Gastrocnemius medialis (tissue), 4 donors: ENCODE measurements around the gene GNG7. TPM values are rescaled to one million over a fixed set of nuclear protein-coding genes. Genes with fewer than 3 reads are reported as not detected.
"Not testable (repeated sequence)": the region's sequence is repeated elsewhere in the genome, so short reads cannot be mapped to it uniquely, and the experiment has no call there.

Experiments used
- ATAC-seq, 2 donors: fragments of 150-250 bp; one replicate each; pipeline ENCODE4 v1.9.1; 2016
- DNase-seq, 2 donors: peaks; one replicate each; pipeline ENCODE4 v3.0.0-alpha.2; 2019
- H3K27ac ChIP-seq, 4 donors: fragments of 200-600 bp; sonication (generic); 1 replicate in 1 of 4; 2 replicates in 3 of 4; pipeline ENCODE4 v1.5.1; 2016 to 2018; ENCODE audit warnings: mild to moderate bottlenecking in 2 of 4, moderate library complexity in 1 of 4
- H3K27me3 ChIP-seq, 3 donors: fragments of 200-600 bp; sonication (generic) in 2 of 3; 1 replicate in 1 of 3; 2 replicates in 2 of 3; pipeline versions ENCODE4 v1.5.1 to v1.6.0; 2016 to 2019; ENCODE audit warnings: mild to moderate bottlenecking in 1 of 3, moderate library complexity in 1 of 3
- H3K36me3 ChIP-seq, 2 donors: fragments of 200-600 bp; sonication (generic) in 1 of 2; one replicate each; pipeline ENCODE4 v1.5.1; 2017 to 2018
- H3K4me1 ChIP-seq, 2 donors: fragments of 200-600 bp; sonication (generic) in 1 of 2; one replicate each; pipeline ENCODE4 v1.5.1; 2016 to 2017; ENCODE audit warnings: mild to moderate bottlenecking in 2 of 2
- H3K4me3 ChIP-seq, 4 donors: fragments of 200-600 bp; sonication (generic) in 3 of 4; 1 replicate in 1 of 4; 2 replicates in 3 of 4; pipeline ENCODE4 v1.5.1; 2016 to 2019; ENCODE audit warnings: mild to moderate bottlenecking in 2 of 4
- H3K9me3 ChIP-seq, 3 donors: fragments of 200-600 bp; sonication (generic) in 2 of 3; 1 replicate in 1 of 3; 2 replicates in 2 of 3; pipeline ENCODE4 v1.5.1; 2016 to 2019
- CTCF ChIP-seq, 5 experiments: fragments of 450-650 bp in 3 of 5; fragments of 200-600 bp in 2 of 5; sonication (generic) in 2 of 5; IDR thresholded peaks in 4 of 5; conservative IDR thresholded peaks in 1 of 5; 1 replicate in 4 of 5; 2 replicates in 1 of 5; pipeline ENCODE4 v1.5.1; 2016 to 2019; ENCODE audit warnings: antibody characterized with exemption in 5 of 5, mild to moderate bottlenecking in 3 of 5, moderate library complexity in 3 of 5
- POLR2A ChIP-seq, 2 donors: fragments of 450-650 bp; IDR thresholded peaks; one replicate each; pipeline ENCODE4 v1.6.1; 2017; ENCODE audit warnings: antibody characterized with exemption in 2 of 2, mild to moderate bottlenecking in 2 of 2, moderate library complexity in 2 of 2
- in situ Hi-C, 4 donors: fragments of 200-750 bp; cut with MboI; loops; one replicate each; pipeline versions ENCODE4 v1.15.0 to v1.8.0; 2017; ENCODE audit warnings: low sequenced_read_pairs in 4 of 4
- intact Hi-C: fragments of 100-400 bp; cut with DNase I; formaldehyde crosslinking; loops from one replicate; pipeline ENCODE4 v1.15.1; 2023; ENCODE audit warnings: low total_unique reads
- total RNA-seq, 4 donors: library from RNA; depleted of rRNA; stranded (reverse); fragments of >200 nt; gene quantifications; one replicate each; pipeline versions ENCODE4 v1.1.0 to v1.2.3, GENCODE V29; 2016

The GNG7 gene
- total RNA-seq, 4 donors from 2014 or later: 0.46 to 1.1 (median 0.62) TPM

GRCh38 chr19:2653218-2653617, 49.3 kb downstream of the GNG7 start:
- in situ Hi-C loops: loop anchor here in 3 of 4 donors (5.0 to 10.0 kb wide), 2 partner anchors 92 to 99 kb away; partner anchors contain the start of gene SLC39A3 (in 2 of the 3)

GRCh38 chr19:2652504-2653099, 49.9 kb downstream of the GNG7 start:
- no peak for ATAC-seq
- DNase-seq: no peak
- no peak overlapping the region for H3K4me3 ChIP-seq
- no peaks in the 10 kb centered on the region for H3K36me3 ChIP-seq
- H3K4me1 ChIP-seq: no peaks in the 10 kb centered on the region
- TF ChIP-seq CTCF (IDR thresholded peaks at IDR 0.05 in 4 of 5, conservative IDR thresholded peaks at IDR 0.05 in 1 of 5) (no peak), POLR2A (IDR thresholded peaks at IDR 0.05) (no peak)
- intact Hi-C loops (no loop called here), in situ Hi-C loops (loop anchor here in 3 of 4 donors (5.0 to 10.0 kb wide), 2 partner anchors 92 to 100 kb away; partner anchors contain the start of gene SLC39A3 (in 2 of the 3))
- H3K27me3 ChIP-seq: peaks cover 0 to 5% (median 0%) of the 10 kb centered on the region in 3 donors
- no peak overlapping the region for H3K27ac ChIP-seq
- no peaks in the 10 kb centered on the region for H3K9me3 ChIP-seq

More at GRCh38 chr19:2653218-2653617, 49.3 kb downstream of the GNG7 start:
- intact Hi-C loops: no loop called here
- Histone ChIP-seq H3K4me1 (no peaks in the 10 kb centered on the region), H3K9me3 (no peaks in the 10 kb centered on the region), H3K27ac (no peak overlapping the region), H3K4me3 (no peak overlapping the region), H3K36me3 (no peaks in the 10 kb centered on the region), H3K27me3 (peaks cover 0 to 5% (median 0%) of the 10 kb centered on the region in 3 donors)
- no peak for TF ChIP-seq CTCF (IDR thresholded peaks at IDR 0.05 in 4 of 5, conservative IDR thresholded peaks at IDR 0.05 in 1 of 5)
- DNase-seq (no peak), ATAC-seq (no peak)

GRCh38 chr19:2651002-2651733, 51.3 kb downstream of the GNG7 start:
- H3K27ac ChIP-seq, H3K4me1 ChIP-seq, ATAC-seq, H3K27me3 ChIP-seq, H3K9me3 ChIP-seq, DNase-seq, H3K36me3 ChIP-seq, H3K4me3 ChIP-seq, intact Hi-C loops: not testable (repeated sequence)
- in situ Hi-C loops: loop anchor here in 3 of 4 donors (5.0 to 10.0 kb wide), 2 partner anchors 94 to 101 kb away; partner anchors contain the start of gene SLC39A3 (in 2 of the 3)

GRCh38 chr19:2650515-2650914, 52.0 kb downstream of the GNG7 start:
- in situ Hi-C loops: loop anchor here in 3 of 4 donors (5.0 to 10.0 kb wide), 2 partner anchors 94 to 102 kb away; partner anchors contain the start of gene SLC39A3 (in 2 of the 3)

More at GRCh38 chr19:2650515-2650914, 52.0 kb downstream of the GNG7 start:
- Histone ChIP-seq H3K27me3 (peaks cover 0 to 5% (median 0%) of the 10 kb centered on the region in 3 donors), H3K27ac (no peak overlapping the region), H3K4me3 (no peak overlapping the region), H3K36me3 (no peaks in the 10 kb centered on the region), H3K4me1 (no peaks in the 10 kb centered on the region), H3K9me3 (no peaks in the 10 kb centered on the region)
- TF ChIP-seq CTCF (IDR thresholded peaks at IDR 0.05 in 4 of 5, conservative IDR thresholded peaks at IDR 0.05 in 1 of 5): no peak
- TF ChIP-seq POLR2A (IDR thresholded peaks at IDR 0.05): no peak
- ATAC-seq (no peak), DNase-seq (no peak)
- intact Hi-C loops: no loop called here
